GM18870 (cell line): ENCODE measurements around the gene KRT39.
"Not testable (repeated sequence)": the region's sequence is repeated elsewhere in the genome, so short reads cannot be mapped to it uniquely, and the experiment has no call there.

ENCODE experiments used
- ATAC-seq: cut with Tn5 transposase; IDR thresholded peaks from one replicate; pipeline ENCODE4 v1.9.1; 2021; ENCODE audit warnings: moderate library complexity; ENCODE audit not compliant: unreplicated experiment

Gene KRT39

DNA sequence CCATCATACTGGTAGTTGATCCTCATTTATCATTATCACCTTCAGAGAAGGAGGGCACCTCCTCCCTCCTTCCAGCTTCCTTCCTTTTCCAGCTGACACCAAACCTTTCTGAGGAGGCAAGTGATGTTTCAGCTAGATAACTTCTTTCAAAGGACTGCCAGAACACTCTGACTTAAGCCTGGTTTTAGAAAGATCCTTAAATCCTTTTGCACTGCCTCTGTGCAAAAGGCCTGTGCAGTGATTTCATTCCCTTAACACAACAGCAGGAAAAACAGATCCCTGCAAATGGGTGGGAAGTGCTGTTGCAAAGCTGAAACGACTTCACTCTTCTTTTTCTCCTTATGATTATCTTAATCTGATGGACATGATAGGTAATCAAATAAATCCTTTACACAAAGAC lies 22.2 kb downstream of the KRT39 start:
- ATAC-seq = no peak

DNA sequence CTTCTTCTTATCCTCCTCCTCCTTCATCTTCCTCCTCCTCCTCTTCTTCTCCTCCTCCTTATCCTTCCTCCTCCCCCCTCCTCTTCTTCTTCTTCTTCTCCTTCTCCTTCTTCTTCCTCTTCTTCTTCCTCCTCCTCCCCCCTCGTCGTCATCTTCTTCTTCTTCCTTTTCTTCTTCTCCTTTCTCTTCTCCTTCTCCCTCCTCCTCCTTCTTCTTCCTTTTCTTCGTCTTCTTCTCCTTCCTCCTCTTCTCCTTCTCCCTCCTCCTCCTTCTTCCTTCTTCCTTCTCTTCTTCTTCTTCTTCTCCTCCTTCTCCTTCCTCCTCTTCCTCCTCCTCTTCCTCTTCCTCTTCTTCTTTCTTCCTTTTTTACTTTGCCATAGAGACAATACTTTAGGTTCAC lies 24.2 kb downstream of the KRT39 start:
- ATAC-seq = no peak

DNA sequence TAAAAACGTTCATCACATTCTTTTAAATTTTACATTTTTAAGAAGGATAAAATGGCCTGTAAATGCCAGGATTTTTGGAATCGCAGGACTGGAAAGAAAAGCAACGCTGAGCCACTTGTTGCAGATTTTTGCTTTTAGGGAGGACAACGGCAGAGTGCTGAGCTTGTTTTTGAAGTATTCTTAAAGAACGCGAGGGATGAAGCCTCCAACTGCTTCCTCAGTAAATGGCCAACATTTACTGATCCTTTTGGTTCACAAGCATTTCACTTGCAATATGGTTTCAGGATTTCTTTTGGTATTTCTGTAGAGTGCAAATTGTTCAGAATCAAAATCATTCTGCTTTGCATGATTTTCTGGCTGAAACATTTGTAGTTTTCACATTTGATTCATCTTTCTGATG lies 26.5 kb downstream of the KRT39 start:
- no peak for ATAC-seq

DNA sequence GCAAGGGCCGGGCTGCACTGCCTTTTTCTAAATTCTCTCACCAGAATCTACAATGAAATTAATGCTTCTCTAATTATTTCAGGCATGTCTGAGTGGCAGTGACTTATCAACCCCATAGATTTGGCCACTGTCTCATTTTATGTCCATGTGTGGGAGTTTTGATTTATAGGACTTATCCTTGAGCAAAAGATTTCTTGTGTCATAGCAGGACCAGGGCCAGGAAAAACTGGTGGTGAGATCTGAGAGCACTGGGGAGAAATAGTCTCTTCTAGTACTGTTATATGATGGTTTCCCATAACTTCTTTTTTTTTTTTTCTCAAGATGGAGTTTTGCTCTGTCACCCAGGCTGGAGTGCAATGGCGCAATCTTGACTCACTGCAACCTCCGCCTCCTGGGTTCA lies 27.8 kb downstream of the KRT39 start:
- no peak for ATAC-seq

DNA sequence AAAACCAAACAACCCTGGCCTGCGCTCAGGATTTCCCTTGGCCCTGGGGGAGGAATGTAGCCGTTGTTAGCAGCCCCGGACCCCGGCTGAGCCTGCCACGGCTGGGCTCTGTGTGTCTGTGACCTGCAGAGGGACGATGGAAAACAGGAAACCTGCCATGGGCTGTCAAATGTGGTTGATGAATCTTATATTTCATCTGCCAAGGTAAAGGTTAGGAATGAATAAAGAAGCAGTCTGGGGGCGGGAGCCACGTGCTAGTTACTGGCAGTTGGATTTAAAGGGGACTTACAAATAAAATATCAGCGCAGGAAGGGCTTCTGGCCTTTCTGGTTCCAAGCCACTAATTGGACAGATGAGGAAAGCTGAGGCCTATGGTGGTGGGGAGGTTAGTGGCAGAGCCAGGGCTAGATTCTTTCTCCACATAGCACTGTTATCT lies 29.3 kb downstream of the KRT39 start, which contains the start of gene KRT23:
KRT23 (minus strand) TSS at position 263 of the 436 bp plus-strand sequence. CDS start 1,043 bp downstream, outside the sequence.
- no peak for ATAC-seq

DNA sequence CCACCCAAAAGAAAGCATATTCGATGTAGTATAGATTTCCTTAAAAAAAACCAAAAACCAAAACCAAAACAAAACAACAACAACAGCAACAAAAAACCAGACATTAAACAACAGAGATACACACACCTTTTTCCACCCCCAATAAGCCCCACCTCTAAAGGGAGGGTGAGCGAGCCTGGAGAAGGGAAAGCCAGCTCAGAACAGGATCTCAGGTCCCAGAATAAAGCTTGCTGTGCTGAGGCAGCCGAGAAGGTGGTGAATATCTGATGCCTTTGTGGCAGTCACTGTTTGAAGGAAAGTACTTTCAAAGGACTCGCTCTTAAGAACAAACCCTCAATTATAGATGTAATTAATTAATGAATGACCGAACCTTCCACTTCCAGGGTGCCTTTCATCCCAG lies 29.8 kb downstream of the KRT39 start:
- no peak for ATAC-seq

DNA sequence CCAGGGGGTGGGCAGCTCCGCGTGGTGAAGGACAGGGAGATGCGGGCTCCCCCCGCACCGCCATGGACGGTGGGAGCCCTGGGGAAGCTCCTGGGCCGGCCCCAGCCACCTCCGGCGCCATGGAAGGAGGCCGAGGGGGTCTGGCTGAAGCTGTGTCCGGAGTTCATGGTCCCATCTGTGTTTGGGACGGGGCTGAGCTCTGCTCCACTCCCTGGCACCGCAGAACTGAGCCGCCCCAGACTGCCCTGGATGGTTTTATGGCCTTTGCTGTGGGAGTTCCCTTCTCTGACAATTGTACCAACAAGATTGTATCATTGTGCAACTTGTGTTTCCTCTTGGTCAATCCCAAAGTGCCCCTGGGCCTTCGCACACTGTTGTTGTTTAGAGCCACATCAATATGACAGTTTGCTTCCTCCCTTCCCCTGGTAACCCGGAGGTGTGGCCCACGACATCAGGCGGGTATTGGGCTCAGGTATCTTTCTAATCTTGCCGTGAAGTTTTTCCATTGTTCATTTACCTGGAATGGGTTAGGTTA lies 30.2 kb downstream of the KRT39 start:
- ATAC-seq = no peak

DNA sequence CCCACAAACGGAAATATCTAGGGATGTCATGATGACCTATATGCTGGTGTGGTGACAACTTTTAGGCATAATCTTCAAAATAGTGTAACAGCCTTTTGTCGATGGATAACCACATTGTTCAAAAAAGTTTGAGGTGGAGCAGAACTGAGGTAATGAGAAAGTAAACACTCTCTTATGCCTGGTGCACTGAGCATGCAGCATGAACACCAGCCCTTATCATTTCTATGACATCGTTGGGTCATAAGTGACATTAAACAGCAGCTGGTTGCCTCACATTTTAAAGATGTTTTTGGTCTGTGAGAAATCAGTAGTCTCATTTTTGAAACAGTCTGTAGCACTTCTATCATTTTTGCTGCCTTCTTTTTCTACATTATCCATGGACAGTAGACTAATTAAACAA lies 31.1 kb downstream of the KRT39 start:
- ATAC-seq = no peak

DNA sequence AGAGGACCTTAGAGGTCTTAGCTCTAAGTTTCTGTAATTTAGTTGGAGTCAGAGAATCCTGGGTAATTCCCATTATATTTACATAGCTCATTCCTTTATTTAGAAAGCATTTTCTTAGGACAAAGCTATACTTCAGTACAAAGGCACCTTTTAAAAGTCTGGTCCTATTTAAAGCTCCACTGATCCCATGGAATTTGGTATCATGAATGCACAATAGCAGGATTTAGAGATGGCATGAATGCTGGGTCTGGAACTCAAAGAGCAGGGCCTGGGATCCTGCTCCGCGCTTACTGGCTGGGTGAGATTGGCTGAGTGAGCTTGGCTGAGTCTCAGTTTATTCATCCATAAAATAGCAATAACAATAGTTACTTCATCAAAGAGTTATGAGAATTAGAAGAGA lies 34.1 kb downstream of the KRT39 start:
- ATAC-seq = no peak

DNA sequence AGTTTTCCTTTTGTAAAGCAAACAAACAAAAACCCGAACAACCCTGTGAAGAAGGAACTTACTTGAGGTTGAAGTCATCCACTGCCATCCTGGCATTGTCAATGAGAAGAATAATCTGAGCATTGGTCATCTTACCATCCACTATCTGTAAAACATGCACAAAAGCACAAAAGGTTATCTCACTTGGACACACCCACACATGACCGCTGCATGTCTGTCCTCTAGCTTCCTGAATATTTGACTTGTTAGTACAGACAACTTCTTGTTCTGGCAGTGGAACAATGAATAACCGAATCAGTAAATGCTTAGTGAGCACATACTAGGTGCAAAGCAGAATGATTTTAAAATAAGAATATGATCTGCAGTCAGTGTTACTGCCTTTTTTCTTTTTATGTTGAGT lies 35.4 kb downstream of the KRT39 start:
- no peak for ATAC-seq

DNA sequence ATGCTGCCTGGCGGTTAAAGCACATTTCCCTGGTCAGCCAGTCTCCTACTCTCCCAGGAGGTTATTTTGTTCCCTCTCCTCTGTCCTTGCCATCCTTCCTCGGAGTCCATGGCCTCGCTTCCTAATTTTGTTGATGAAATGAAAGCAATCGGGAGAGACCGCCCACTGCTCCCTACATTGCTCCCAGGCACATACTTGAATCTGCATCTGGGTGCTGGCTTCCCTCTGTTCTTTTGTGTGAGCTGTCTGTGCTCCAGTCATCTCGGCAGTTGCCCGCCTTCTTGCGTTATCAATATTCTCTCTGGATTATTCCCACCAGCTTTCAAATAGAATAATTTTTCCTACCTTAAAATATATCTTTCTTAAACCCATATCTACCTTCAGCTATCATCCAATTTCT lies 40.4 kb downstream of the KRT39 start:
- ATAC-seq = no peak

DNA sequence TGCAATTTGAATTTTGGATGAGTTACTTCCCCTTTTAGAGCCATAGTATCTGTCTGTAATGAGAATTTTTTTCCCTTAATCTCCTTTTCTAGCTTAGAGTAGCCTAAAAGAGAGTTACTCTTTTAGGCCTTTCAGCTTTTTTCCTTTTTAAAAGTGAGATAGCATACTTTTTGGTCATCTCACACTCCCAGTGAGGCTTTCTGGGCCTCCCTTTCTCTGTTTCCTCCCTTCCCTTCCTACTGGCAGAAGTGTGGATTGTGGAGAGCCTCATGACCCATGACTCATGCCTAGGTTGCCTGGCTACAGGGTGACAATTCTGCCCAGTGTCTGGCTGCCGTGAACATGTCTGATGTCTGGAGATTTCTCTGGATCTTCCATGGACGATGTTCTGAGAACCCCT lies 44.5 kb downstream of the KRT39 start:
- ATAC-seq = no peak

DNA sequence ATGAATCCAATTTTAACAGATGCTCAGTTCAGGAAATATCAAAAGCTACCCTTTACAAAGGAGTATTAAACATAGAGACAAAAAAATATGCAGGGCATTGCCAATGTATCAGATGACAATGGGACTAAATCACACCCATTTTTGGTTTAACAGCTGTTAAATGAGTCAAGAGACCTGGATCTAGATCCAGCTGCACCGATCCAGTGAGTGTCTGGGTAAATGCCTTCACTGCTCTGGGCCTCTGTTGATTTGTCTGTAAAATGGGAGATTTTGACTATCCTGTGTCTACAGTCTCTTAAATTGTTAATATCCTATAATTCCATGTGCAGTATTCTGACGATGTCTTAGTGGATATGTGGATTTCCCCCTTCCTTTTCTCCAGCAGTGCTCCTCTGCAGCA lies 45.7 kb downstream of the KRT39 start:
- no peak for ATAC-seq

DNA sequence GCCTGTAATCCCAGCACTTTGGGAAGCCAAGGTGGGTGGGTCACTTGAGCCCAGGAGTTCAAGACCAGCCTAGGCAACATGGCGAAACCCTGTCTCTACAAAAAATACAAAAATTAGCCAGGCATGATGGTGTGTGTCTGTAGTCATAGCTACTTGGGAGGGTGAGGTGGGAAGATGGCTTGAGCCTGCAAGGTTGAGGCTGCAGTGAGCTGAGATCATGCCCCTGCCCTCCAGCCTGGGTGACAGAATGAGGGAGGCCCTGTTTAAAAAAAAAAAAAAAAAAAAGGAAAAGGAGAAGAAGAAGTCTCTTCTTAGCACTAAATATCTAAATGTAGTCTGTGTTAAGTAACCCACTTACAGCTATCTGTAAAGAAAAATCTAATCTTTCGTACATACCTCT lies 49.6 kb downstream of the KRT39 start:
- not testable (repeated sequence) for ATAC-seq

DNA sequence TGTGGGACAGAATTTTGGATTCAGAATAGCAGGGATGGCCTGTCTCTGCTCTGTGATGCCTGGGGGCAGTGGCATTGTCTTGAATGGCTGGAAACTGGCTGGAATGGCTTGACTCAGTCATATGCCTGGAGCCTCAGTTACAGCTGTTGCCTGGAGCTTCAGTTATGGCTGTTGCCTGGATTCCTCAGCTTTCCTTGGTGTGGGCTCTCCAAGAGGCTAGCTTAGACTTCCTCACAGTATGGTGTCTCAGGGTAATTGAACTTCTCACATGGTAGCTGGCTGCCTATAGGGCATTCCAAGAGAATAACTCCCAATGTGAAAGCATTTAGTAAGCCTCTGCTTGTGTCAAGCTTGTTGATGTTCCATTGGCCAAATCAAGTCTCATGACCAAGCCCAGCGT lies 50.4 kb downstream of the KRT39 start:
- ATAC-seq = no peak

DNA sequence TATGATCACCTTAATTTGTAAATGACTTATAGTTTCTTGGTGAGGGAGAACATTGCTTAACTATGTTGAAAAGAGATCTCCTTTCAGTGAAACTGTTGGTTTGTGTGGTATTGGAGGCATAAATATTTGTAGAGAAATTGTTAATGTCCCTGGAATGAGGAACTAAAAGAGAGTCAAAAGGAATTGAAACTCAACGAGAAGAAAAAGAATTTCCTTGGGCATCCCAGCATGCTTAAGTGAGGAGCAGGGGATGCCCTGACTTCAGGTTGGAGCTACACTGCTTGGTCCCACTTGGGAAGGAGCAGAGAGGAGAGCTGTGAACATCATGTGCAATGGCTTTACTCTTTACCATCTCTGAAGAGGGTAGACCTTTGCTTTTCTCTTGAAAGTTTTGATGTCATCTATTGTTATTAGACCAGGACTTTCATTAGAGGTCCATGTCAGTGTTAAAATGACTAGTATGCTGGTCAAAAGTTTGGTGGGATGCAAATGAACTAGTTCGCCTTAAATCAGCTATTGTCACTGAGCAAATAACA lies 51.0 kb downstream of the KRT39 start:
- no peak for ATAC-seq

DNA sequence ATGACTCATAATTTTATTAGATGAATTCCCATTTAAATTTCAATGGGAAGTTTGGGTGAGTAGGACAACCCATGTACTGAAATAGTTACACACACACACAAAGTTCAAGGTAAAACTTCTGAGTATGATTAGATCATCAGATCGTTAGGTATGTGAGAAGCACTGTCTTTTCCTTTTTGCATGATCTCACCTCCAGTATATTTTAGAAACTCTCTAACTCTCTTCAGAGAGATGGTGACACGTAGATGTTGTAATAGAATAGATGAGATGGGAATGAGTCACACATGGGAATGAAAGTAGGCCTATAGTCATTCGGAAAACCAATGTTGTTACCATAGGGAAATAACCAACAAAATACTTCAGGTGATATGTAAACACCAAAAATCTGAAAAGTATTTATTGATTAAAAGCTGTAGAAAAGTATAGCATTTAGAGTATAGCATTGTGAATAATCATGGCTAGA lies 51.5 kb downstream of the KRT39 start:
- ATAC-seq = no peak

DNA sequence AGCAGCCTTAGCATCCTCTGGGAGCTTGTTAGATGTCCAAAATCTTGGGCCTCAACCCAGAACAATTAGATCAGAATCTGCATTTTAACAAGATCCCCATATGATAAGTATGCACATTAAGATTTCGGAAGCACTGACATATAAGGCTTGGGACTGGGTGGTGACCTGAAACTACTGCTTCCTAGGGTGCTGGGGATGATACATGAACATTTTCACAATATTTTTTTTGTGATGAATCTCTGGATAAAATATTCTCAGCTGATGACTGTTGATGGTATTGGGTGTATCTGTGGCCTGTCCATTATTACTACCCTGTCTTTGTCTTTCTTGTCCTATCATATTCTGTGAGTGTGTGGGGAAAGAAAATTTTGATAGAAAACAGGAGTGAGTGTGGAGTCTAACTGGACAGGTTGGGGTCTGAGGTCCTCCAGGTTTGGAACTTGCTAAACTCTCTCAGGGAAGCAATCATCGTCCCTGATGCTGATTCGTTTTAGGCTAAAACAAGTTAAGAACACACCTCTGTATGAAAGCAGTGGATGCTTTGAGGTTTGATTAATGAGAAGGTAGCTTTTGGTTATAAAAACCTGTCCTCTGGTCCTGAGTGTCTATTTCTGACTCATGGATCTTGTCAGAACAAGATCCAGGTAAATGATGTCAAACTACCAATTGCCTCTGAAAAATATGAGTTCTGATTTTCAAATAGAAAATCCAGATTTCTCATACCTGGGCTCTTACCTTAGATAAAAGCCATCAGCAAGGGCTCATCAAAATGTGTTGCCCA lies 52.5 kb downstream of the KRT39 start:
- ATAC-seq = no peak

DNA sequence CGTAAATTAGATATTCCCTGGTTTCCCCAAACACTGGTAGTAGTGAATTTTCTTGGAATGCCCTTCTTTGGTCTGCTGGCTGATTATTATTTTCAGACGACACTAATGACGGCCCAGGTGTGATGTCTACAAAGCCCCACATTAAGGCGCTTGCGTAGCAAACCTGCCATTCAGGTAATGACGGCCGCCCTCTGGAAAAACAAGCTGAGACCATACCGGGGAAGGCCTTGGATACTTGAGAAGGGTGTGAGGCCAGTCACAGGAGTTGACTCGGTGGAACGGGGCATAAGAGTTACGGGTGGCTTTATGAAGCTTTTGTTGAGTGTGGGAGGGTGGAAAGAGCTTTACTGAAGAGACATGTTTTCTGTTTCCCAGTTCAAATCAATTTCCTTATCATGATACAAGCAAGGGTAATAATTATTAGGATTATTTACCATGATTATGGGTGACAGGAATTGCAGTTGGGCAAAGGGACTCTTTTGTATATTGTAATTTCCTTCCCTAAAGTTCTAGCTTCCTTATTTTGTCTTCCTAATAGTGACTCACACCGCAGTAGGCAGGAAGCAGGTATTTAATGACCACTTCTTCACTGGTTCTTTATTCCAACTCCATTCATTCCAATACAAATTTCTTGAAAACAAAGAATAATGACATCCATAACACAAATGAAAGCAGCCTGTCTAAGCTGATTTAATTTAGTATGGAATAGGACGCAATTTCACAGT lies 54.1 kb downstream of the KRT39 start:
- ATAC-seq = no peak

DNA sequence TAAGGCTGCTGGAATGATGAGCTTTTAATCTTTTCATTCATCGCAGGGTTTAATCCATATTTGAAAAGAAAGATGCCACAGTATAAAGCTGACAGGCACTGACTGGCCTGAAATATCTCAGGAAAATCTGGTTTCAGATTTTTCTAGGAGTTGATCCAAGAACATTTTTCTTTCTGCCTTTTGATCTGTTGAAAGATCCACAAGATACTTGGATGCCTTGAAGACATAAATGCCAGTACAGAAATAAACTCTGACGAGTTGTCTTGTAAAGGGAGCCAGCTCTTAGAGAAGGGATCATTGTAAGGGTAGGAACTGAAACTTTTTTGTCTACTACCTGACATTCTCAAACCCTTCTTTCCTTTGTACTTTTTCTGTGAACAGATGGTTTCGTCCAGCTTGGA lies 56.3 kb downstream of the KRT39 start:
- no peak for ATAC-seq

DNA sequence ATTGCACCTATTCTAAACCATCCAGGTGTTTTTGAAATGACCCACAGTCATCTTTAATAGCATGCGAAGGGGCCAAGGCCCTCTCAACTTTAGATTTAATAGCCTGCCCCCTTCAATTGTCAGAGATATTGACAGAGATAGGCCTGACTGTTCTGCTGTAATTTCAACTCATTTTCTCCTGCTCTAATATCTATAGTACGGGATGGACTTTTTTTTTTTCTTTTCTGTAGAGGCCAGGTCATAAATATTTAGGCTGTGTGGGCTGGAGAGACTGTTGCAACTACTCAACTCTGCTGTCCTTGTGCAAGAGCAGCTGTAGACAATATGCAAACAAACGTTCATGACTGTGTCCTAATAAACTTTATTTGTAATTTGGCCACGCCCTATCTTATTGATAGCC lies 57.0 kb downstream of the KRT39 start:
- ATAC-seq = no peak

DNA sequence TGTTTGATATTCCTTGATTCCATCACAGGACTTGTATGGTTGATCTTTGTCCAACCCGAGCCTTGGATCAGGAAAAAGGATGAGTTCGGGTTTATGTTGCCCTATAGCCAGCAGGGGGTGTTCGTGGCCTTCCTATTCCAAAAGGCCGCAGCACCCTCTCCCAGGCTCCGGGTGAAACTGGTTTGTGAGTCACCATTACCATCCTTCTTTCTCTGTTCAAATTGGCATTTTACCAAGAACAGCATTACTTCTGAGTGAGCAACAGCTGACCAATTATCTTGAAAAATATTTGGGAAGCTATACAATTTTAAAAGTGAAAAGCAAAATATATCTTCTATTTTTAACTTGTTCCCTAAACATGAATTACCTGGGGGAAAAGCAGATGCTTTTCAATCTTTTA lies 57.4 kb downstream of the KRT39 start:
- ATAC-seq = no peak
